ENCODE data around the gene DR1. TPM values are rescaled to one million over a fixed set of nuclear protein-coding genes. Genes with fewer than 3 reads are reported as not detected.

The DR1 gene
- polyA plus RNA-seq, 3 donors = 13.5 to 61.8 (median 61.0) TPM

DNA sequence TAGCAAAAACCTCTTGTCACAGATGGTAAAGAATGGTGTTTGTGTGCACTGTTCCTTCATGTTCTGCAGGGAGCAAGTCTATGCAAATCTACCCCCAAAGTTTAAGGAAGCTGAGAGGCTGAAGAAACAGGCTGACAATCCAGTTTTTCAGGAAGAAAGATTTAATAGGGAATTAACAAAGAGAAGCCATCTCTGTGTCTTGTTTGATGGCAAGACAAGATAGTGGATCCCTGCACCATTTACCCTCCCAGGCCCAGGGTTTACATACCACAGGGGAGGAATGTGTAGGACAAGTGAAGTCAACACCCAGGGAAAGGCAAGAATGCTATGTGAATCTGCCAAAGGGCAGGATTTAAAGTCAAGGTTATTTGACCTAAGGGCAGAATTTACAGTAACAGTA is 54.1 kb downstream of the DR1 start:
- Mint-ChIP-seq H3K27me3 (ENCODE audit: low read depth in 3 of 3) (peaks cover 1 to 2% (median 2%) of the 10 kb centered on the region in 3 donors), H3K4me3 (no peak overlapping the region), H3K9me3 (peaks cover 0 to 3% (median 0%) of the 10 kb centered on the region in 7 donors), H3K36me3 (no peaks in the 10 kb centered on the region), H3K4me1 (no peaks in the 10 kb centered on the region), H3K27ac (no peak overlapping the region)
- Histone ChIP-seq H3K27me3 (ENCODE audit: control insufficient read depth in 2 of 2, insufficient read depth in 2 of 2, low read length in 2 of 2) (no peaks in the 10 kb centered on the region), H3K79me2 (ENCODE audit: insufficient read depth, low read length) (no peaks in the 10 kb centered on the region), H3K4me2 (replicated peaks; ENCODE audit: extremely low read depth, low read length, poor library complexity, severe bottlenecking) (no peak overlapping the region), H3K27ac (ENCODE audit: low read depth in 1 of 2, low read length in 2 of 2) (no peak overlapping the region), H2AFZ (ENCODE audit: insufficient read depth, low read depth, low read length, poor library complexity, severe bottlenecking) (no peak overlapping the region), H4K20me1 (ENCODE audit: insufficient read depth, low read length) (no peaks in the 10 kb centered on the region), H3K4me3 (replicated peaks in 1 of 3; ENCODE audit: low read depth in 2 of 3, low read length in 3 of 3) (no peak overlapping the region), H3K9ac (ENCODE audit: insufficient read depth, low read length, poor library complexity, severe bottlenecking) (no peak overlapping the region), H3K4me1 (ENCODE audit: control insufficient read depth in 1 of 2, insufficient read depth in 2 of 2, low read length in 2 of 2) (no peaks in the 10 kb centered on the region), H3K9me3 (replicated peaks in 1 of 2; ENCODE audit: control insufficient read depth in 1 of 2, insufficient read depth in 1 of 2, low read length in 2 of 2) (no peaks in the 10 kb centered on the region), H3K36me3 (replicated peaks in 1 of 2; ENCODE audit: control insufficient read depth in 1 of 2, insufficient read depth in 2 of 2, low read length in 2 of 2) (no peaks in the 10 kb centered on the region)
- DNase-seq = no peak
- TF ChIP-seq, protein P1, sequence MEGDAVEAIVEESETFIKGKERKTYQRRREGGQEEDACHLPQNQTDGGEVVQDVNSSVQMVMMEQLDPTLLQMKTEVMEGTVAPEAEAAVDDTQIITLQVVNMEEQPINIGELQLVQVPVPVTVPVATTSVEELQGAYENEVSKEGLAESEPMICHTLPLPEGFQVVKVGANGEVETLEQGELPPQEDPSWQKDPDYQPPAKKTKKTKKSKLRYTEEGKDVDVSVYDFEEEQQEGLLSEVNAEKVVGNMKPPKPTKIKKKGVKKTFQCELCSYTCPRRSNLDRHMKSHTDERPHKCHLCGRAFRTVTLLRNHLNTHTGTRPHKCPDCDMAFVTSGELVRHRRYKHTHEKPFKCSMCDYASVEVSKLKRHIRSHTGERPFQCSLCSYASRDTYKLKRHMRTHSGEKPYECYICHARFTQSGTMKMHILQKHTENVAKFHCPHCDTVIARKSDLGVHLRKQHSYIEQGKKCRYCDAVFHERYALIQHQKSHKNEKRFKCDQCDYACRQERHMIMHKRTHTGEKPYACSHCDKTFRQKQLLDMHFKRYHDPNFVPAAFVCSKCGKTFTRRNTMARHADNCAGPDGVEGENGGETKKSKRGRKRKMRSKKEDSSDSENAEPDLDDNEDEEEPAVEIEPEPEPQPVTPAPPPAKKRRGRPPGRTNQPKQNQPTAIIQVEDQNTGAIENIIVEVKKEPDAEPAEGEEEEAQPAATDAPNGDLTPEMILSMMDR (IDR thresholded peaks at IDR 0.05) = no peak
- intact Hi-C loops (cut with micrococcal nuclease) = no loop called here

DNA sequence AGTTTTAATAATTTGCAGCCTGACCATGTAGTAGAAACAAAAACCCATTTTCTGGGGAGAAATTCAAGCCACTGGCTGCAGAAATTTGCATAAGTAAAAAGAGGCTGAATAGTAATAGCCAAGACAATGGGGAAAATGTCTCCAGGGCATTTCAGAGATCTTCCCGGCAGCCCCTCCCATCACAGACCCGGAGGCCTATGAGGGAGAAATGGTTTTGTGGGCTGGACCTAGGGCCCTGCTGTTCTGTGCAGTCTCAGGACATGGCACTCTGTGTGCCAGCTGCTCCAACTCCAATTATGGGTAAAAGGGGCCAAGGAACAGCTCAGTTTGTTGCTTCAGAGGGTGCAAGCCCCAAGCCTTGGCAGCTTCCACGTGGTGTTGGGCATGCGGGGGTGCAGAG is 62.5 kb downstream of the DR1 start:
- Histone ChIP-seq H3K27me3 (ENCODE audit: control insufficient read depth in 2 of 2, insufficient read depth in 2 of 2, low read length in 2 of 2) (no peaks in the 10 kb centered on the region), H2AFZ (ENCODE audit: insufficient read depth, low read depth, low read length, poor library complexity, severe bottlenecking) (no peak overlapping the region), H4K20me1 (ENCODE audit: insufficient read depth, low read length) (no peaks in the 10 kb centered on the region), H3K9me3 (replicated peaks in 1 of 2; ENCODE audit: control insufficient read depth in 1 of 2, insufficient read depth in 1 of 2, low read length in 2 of 2) (peaks cover 0 to 16% of the 10 kb centered on the region in 2 donors), H3K4me2 (replicated peaks; ENCODE audit: extremely low read depth, low read length, poor library complexity, severe bottlenecking) (no peak overlapping the region), H3K4me1 (ENCODE audit: control insufficient read depth in 1 of 2, insufficient read depth in 2 of 2, low read length in 2 of 2) (no peaks in the 10 kb centered on the region), H3K79me2 (ENCODE audit: insufficient read depth, low read length) (no peaks in the 10 kb centered on the region), H3K27ac (ENCODE audit: low read depth in 1 of 2, low read length in 2 of 2) (no peak overlapping the region), H3K36me3 (replicated peaks in 1 of 2; ENCODE audit: control insufficient read depth in 1 of 2, insufficient read depth in 2 of 2, low read length in 2 of 2) (no peaks in the 10 kb centered on the region), H3K9ac (ENCODE audit: insufficient read depth, low read length, poor library complexity, severe bottlenecking) (no peak overlapping the region), H3K4me3 (replicated peaks in 1 of 3; ENCODE audit: low read depth in 2 of 3, low read length in 3 of 3) (no peak overlapping the region)
- Mint-ChIP-seq H3K27ac (no peak overlapping the region), H3K4me1 (no peaks in the 10 kb centered on the region), H3K27me3 (ENCODE audit: low read depth in 3 of 3) (peaks cover 0 to 4% (median 2%) of the 10 kb centered on the region in 3 donors), H3K4me3 (no peak overlapping the region), H3K9me3 (peaks cover 4 to 29% (median 8%) of the 10 kb centered on the region in 7 donors), H3K36me3 (no peaks in the 10 kb centered on the region)
- intact Hi-C loops (cut with micrococcal nuclease) = no loop called here
- DNase-seq = no peak
- 94% methylated on average over 2 of the region's 4 CpGs for WGBS (ENCODE audit: insufficient coverage)
- TF ChIP-seq, protein P1 (IDR thresholded peaks at IDR 0.05) = no peak
